ENCODE results near the gene MAD1L1. TPM values are rescaled to one million over a fixed set of nuclear protein-coding genes. Genes with fewer than 3 reads are reported as not detected.

Gene MAD1L1
- total and polyA plus RNA-seq, 2 donors: 23.1 to 27.4 TPM

GRCh38 chr7:1956611-1957470, 275.9 kb downstream of the MAD1L1 start:
- Histone ChIP-seq H3K36me3 (ENCODE audit: insufficient read depth) (no peaks in the 10 kb centered on the region), H3K4me1 (ENCODE audit: insufficient read depth) (no peaks in the 10 kb centered on the region), H3K4me3 (ENCODE audit: low read depth, low read length) (no peak overlapping the region), H3K27ac (ENCODE audit: low read depth) (no peak overlapping the region)
- WGBS: 85% methylated on average over 30 of the region's 30 CpGs
- DNase-seq (ENCODE audit: extremely low spot score): no peak

GRCh38 chr7:1956141-1956540, 276.6 kb downstream of the MAD1L1 start:
- no peak overlapping the region for H3K4me3 ChIP-seq (ENCODE audit: low read depth, low read length)
- no peaks in the 10 kb centered on the region for H3K36me3 ChIP-seq (ENCODE audit: insufficient read depth)
- WGBS: 92% methylated on average over 8 of the region's 8 CpGs
- H3K27ac ChIP-seq (ENCODE audit: low read depth): no peak overlapping the region
- H3K4me1 ChIP-seq (ENCODE audit: insufficient read depth): no peaks in the 10 kb centered on the region
- no peak for DNase-seq (ENCODE audit: extremely low spot score)

GRCh38 chr7:1954366-1955004, 278.3 kb downstream of the MAD1L1 start:
- DNase-seq (ENCODE audit: extremely low spot score): no peak
- Histone ChIP-seq H3K4me1 (ENCODE audit: insufficient read depth) (no peaks in the 10 kb centered on the region), H3K4me3 (ENCODE audit: low read depth, low read length) (no peak overlapping the region), H3K27ac (ENCODE audit: low read depth) (no peak overlapping the region), H3K36me3 (ENCODE audit: insufficient read depth) (no peaks in the 10 kb centered on the region)
- WGBS: 77% methylated on average over 22 of the region's 22 CpGs

DNA sequence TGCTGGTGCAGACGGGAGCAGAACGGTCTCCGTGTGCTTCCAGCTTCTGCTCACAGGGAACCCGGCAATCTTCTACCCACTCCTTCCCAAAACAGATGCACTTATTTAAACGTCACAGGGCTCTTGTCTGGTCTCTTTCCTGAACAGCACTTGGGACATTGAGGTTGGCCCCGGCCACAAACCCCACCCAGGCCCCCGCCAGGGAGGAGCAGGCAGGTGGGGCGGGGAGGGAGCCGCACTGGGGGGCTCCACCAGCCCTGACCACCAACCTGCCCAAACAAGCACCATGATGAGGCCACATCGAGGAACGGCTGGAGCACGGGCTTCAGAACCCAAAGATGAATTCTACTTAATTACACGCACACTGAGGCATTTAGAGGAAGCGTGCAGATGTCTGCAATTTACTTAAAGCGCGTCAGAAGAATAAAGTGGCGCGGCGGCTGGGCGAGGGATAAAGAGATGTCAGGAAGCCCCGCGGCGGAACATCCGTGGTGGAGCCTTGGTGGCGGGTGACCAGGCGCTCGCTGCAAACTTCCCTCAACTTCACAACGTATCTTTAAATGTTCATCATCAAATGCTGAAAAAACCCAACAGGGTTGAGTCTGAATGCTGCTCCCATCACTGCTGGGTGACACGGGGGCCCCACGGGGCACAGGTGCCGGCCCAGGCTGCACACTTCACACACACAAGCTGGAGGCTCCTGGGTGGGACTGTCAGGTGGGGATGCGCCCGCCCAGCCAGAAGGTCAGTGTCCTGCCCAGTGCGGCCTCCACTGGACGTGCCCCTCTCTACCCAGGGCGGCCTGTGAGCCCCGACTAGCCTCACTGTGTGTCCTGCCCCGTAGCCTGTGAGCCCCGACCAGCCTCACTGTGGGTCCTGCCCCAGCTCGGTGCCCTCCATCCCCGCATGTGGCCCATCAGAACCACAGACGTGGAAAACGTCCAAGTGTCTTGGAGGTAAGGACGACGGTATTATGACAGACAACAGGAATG, 279.2 kb downstream of the MAD1L1 start:
- H3K4me3 ChIP-seq (ENCODE audit: low read depth, low read length): no peak overlapping the region
- 94% methylated on average over 45 of the region's 45 CpGs for WGBS
- no peak for DNase-seq (ENCODE audit: extremely low spot score)
- no peak overlapping the region for H3K27ac ChIP-seq (ENCODE audit: low read depth)
- no peaks in the 10 kb centered on the region for H3K4me1 ChIP-seq (ENCODE audit: insufficient read depth)
- H3K36me3 ChIP-seq (ENCODE audit: insufficient read depth): no peaks in the 10 kb centered on the region

GRCh38 chr7:1952781-1953180, 280.0 kb downstream of the MAD1L1 start:
- Histone ChIP-seq H3K4me3 (ENCODE audit: low read depth, low read length) (no peak overlapping the region), H3K36me3 (ENCODE audit: insufficient read depth) (no peaks in the 10 kb centered on the region), H3K27ac (ENCODE audit: low read depth) (no peak overlapping the region), H3K4me1 (ENCODE audit: insufficient read depth) (no peaks in the 10 kb centered on the region)
- 97% methylated on average over 15 of the region's 15 CpGs for WGBS
- no peak for DNase-seq (ENCODE audit: extremely low spot score)

DNA sequence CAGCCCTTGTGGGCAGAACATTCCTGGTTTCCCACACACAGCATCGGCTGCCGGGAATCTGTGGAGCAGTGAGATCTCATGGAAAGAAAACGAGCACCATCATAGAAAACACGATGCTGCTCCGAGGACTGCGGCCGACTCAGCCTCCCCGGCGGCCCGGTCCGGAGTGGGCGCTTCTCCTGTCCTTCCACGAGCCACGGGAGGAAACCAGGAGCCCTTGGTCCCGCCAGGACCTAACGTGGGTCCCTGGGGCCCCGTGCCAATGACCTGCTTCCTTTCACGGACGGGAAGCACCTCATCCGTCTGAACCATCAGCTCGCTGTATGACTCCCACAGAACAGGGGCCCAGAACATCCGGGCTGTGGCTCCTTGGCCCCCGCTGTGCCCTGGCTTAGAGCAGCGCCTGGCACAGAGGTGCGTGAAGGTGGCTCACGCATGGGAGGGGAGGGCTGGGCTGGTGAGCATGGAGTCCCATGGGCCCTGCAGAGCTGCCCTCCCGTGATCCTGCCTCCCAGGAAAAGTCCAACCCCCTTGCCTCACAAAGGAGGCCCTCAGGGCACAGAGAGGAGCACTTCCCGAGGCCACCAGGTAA, 280.5 kb downstream of the MAD1L1 start:
- no peak overlapping the region for H3K4me3 ChIP-seq (ENCODE audit: low read depth, low read length)
- H3K4me1 ChIP-seq (ENCODE audit: insufficient read depth): no peaks in the 10 kb centered on the region
- no peak overlapping the region for H3K27ac ChIP-seq (ENCODE audit: low read depth)
- H3K36me3 ChIP-seq (ENCODE audit: insufficient read depth): no peaks in the 10 kb centered on the region
- no peak for DNase-seq (ENCODE audit: extremely low spot score)
- 95% methylated on average over 28 of the region's 28 CpGs for WGBS

GRCh38 chr7:1951600-1951999, 281.1 kb downstream of the MAD1L1 start:
- Histone ChIP-seq H3K27ac (ENCODE audit: low read depth) (no peak overlapping the region), H3K4me1 (ENCODE audit: insufficient read depth) (no peaks in the 10 kb centered on the region), H3K4me3 (ENCODE audit: low read depth, low read length) (no peak overlapping the region), H3K36me3 (ENCODE audit: insufficient read depth) (no peaks in the 10 kb centered on the region)
- DNase-seq (ENCODE audit: extremely low spot score): no peak
- WGBS: 90% methylated on average over 17 of the region's 17 CpGs

- 66% methylated on average over 10 of the region's 10 CpGs for WGBS
- Histone ChIP-seq H3K4me1 (ENCODE audit: insufficient read depth) (no peaks in the 10 kb centered on the region), H3K27ac (ENCODE audit: low read depth) (no peak overlapping the region), H3K4me3 (ENCODE audit: low read depth, low read length) (no peak overlapping the region), H3K36me3 (ENCODE audit: insufficient read depth) (no peaks in the 10 kb centered on the region)
- DNase-seq (ENCODE audit: extremely low spot score): no peak
These were observed 281.6 kb downstream of the MAD1L1 start for GRCh38 chr7:1951159-1951536.

- WGBS: 76% methylated on average over 26 of the region's 26 CpGs
- no peak for DNase-seq (ENCODE audit: extremely low spot score)
- no peak overlapping the region for H3K4me3 ChIP-seq (ENCODE audit: low read depth, low read length)
- H3K36me3 ChIP-seq (ENCODE audit: insufficient read depth): no peaks in the 10 kb centered on the region
- H3K27ac ChIP-seq (ENCODE audit: low read depth): no peak overlapping the region
- no peaks in the 10 kb centered on the region for H3K4me1 ChIP-seq (ENCODE audit: insufficient read depth)
These were observed 282.1 kb downstream of the MAD1L1 start for GRCh38 chr7:1950452-1951158.

GRCh38 chr7:1950066-1950451, 282.7 kb downstream of the MAD1L1 start:
- 90% methylated on average over 18 of the region's 18 CpGs for WGBS

GRCh38 chr7:1949681-1950055, 283.1 kb downstream of the MAD1L1 start:
- Histone ChIP-seq H3K27ac (ENCODE audit: low read depth) (no peak overlapping the region), H3K4me3 (ENCODE audit: low read depth, low read length) (no peak overlapping the region), H3K4me1 (ENCODE audit: insufficient read depth) (no peaks in the 10 kb centered on the region), H3K36me3 (ENCODE audit: insufficient read depth) (no peaks in the 10 kb centered on the region)
- DNase-seq (ENCODE audit: extremely low spot score): no peak
- WGBS: 87% methylated on average over 15 of the region's 15 CpGs

More at GRCh38 chr7:1950066-1950451, 282.7 kb downstream of the MAD1L1 start:
- no peaks in the 10 kb centered on the region for H3K36me3 ChIP-seq (ENCODE audit: insufficient read depth)
- H3K27ac ChIP-seq (ENCODE audit: low read depth): no peak overlapping the region
- H3K4me1 ChIP-seq (ENCODE audit: insufficient read depth): no peaks in the 10 kb centered on the region
- H3K4me3 ChIP-seq (ENCODE audit: low read depth, low read length): no peak overlapping the region
- no peak for DNase-seq (ENCODE audit: extremely low spot score)

GRCh38 chr7:1948887-1949680, 283.7 kb downstream of the MAD1L1 start:
- Histone ChIP-seq H3K4me1 (ENCODE audit: insufficient read depth) (no peaks in the 10 kb centered on the region), H3K4me3 (ENCODE audit: low read depth, low read length) (no peak overlapping the region), H3K36me3 (ENCODE audit: insufficient read depth) (no peaks in the 10 kb centered on the region), H3K27ac (ENCODE audit: low read depth) (no peak overlapping the region)
- no peak for DNase-seq (ENCODE audit: extremely low spot score)
- WGBS: 93% methylated on average over 30 of the region's 30 CpGs

Data from urinary bladder (tissue), 4 donors.